CD14-positive monocyte (primary cell): ENCODE data around the gene DUOXA2. TPM values are rescaled to one million over a fixed set of nuclear protein-coding genes. Genes with fewer than 3 reads are reported as not detected.

Experiments used
- DNase-seq, 3 donors: peaks; one replicate each; pipeline ENCODE4 v3.0.0-alpha.2; 2011 to 2022
- H2AFZ ChIP-seq: 2 replicates; pipeline ENCODE4 v1.6.0; 2012; ENCODE audit warnings: mild to moderate bottlenecking, low read depth, low read length, inconsistent platforms; ENCODE audit not compliant: insufficient read depth, poor library complexity, severe bottlenecking
- H3K27ac ChIP-seq, 2 donors: 1 replicate in 1 of 2; 2 replicates in 1 of 2; pipeline ENCODE4 v1.5.1; 2012 to 2013; ENCODE audit warnings: low read length in 2 of 2, control low read depth in 1 of 2, inconsistent platforms in 1 of 2, low read depth in 1 of 2, mild to moderate bottlenecking in 1 of 2
- H3K27me3 ChIP-seq, 2 donors: one replicate each; pipeline versions ENCODE4 v1.6.0 to v1.6.1; 2011 to 2013; ENCODE audit warnings: low read length in 2 of 2; ENCODE audit not compliant: control insufficient read depth in 2 of 2, insufficient read depth in 2 of 2
- H3K36me3 ChIP-seq, 2 donors: replicated peaks in 1 of 2; 1 replicate in 1 of 2; 2 replicates in 1 of 2; pipeline versions ENCODE4 v1.5.1 to v1.6.1; 2012 to 2013; ENCODE audit warnings: low read length in 2 of 2, control low read depth in 1 of 2, inconsistent platforms in 1 of 2, mild to moderate bottlenecking in 1 of 2; ENCODE audit not compliant: insufficient read depth in 2 of 2, control insufficient read depth in 1 of 2
- H3K4me1 ChIP-seq, 2 donors: 1 replicate in 1 of 2; 2 replicates in 1 of 2; pipeline versions ENCODE4 v1.5.1 to v1.6.1; 2012 to 2013; ENCODE audit warnings: low read length in 2 of 2, control low read depth in 1 of 2, inconsistent platforms in 1 of 2, mild to moderate bottlenecking in 1 of 2, moderate library complexity in 1 of 2; ENCODE audit not compliant: insufficient read depth in 2 of 2, control insufficient read depth in 1 of 2
- H3K4me2 ChIP-seq: replicated peaks from 2 replicates; pipeline ENCODE3; 2012; ENCODE audit warnings: low read length, moderate library complexity, mild to moderate bottlenecking; ENCODE audit not compliant: poor library complexity, severe bottlenecking; ENCODE audit errors: extremely low read depth
- H3K4me3 ChIP-seq, 3 experiments: fragments of 200-600 bp in 1 of 3; sonication (generic) in 1 of 3; replicated peaks in 1 of 3; 1 replicate in 2 of 3; 2 replicates in 1 of 3; pipeline ENCODE4 v1.5.1; 2011 to 2013; ENCODE audit warnings: low read length in 3 of 3, mild to moderate bottlenecking in 3 of 3, control low read depth in 2 of 3, low read depth in 2 of 3, inconsistent platforms in 1 of 3, moderate library complexity in 1 of 3
- H3K79me2 ChIP-seq: 2 replicates; pipeline ENCODE4 v1.6.0; 2012; ENCODE audit warnings: mild to moderate bottlenecking, control low read depth, inconsistent platforms, low read length, moderate library complexity; ENCODE audit not compliant: insufficient read depth
- H3K9ac ChIP-seq: 2 replicates; pipeline ENCODE4 v1.6.0; 2017; ENCODE audit warnings: low read length, mild to moderate bottlenecking; ENCODE audit not compliant: insufficient read depth, poor library complexity, severe bottlenecking
- H3K9me3 ChIP-seq, 2 donors: replicated peaks in 1 of 2; 1 replicate in 1 of 2; 2 replicates in 1 of 2; pipeline versions ENCODE4 v1.5.1 to v1.6.1; 2012 to 2013; ENCODE audit warnings: low read length in 2 of 2, control low read depth in 1 of 2; ENCODE audit not compliant: control insufficient read depth in 1 of 2, insufficient read depth in 1 of 2
- H4K20me1 ChIP-seq: 2 replicates; pipeline ENCODE4 v1.6.0; 2012; ENCODE audit warnings: mild to moderate bottlenecking, low read length, control low read depth, moderate library complexity; ENCODE audit not compliant: insufficient read depth
- H3K27ac Mint-ChIP-seq, 7 donors: one replicate each; pipeline ENCODE4 v1.8.0; 2020; ENCODE audit warnings: mild to moderate bottlenecking in 7 of 7, mixed read lengths in 7 of 7, moderate library complexity in 6 of 7, inconsistent platforms in 2 of 7
- H3K27me3 Mint-ChIP-seq, 3 donors: one replicate each; pipeline ENCODE4 v1.8.0; 2021 to 2022; ENCODE audit warnings: low read depth in 3 of 3, mild to moderate bottlenecking in 3 of 3, mixed read lengths in 3 of 3, moderate library complexity in 3 of 3, inconsistent platforms in 1 of 3
- H3K36me3 Mint-ChIP-seq, 2 donors: one replicate each; pipeline ENCODE4 v1.8.0; 2020; ENCODE audit warnings: mixed read lengths in 2 of 2, inconsistent platforms in 1 of 2, mild to moderate bottlenecking in 1 of 2
- H3K4me1 Mint-ChIP-seq: one replicate; pipeline ENCODE4 v1.8.0; 2020; ENCODE audit warnings: mild to moderate bottlenecking, mixed read lengths
- H3K4me3 Mint-ChIP-seq, 2 donors: one replicate each; pipeline ENCODE4 v1.8.0; 2020; ENCODE audit warnings: mild to moderate bottlenecking in 2 of 2, mixed read lengths in 2 of 2, moderate library complexity in 1 of 2
- H3K9me3 Mint-ChIP-seq, 7 donors: one replicate each; pipeline ENCODE4 v1.8.0; 2020 to 2022; ENCODE audit warnings: mixed read lengths in 7 of 7, mild to moderate bottlenecking in 6 of 7, moderate library complexity in 6 of 7, inconsistent platforms in 2 of 7
- CTCF ChIP-seq: fragments of 200-600 bp; IDR thresholded peaks from one replicate; pipeline ENCODE4 v1.8.0; 2022; ENCODE audit warnings: antibody characterized with exemption, mild to moderate bottlenecking
- WGBS: methylation state at CpG from one replicate; pipeline ENCODE4 v1.1.5; 2013; ENCODE audit warnings: missing lambda C conversion rate; ENCODE audit not compliant: insufficient coverage; 5-methylcytosine and 5-hydroxymethylcytosine counted together
- intact Hi-C, 2 donors: fragments of 100-400 bp; cut with micrococcal nuclease; formaldehyde crosslinking; loops; one replicate each; pipeline versions ENCODE4 v1.15.0 to v1.15.1; 2023
- polyA plus RNA-seq, 3 donors: library from polyadenylated mRNA; depleted of rRNA in 1 of 3; unstranded in 2 of 3; stranded (reverse) in 1 of 3; fragments of 300-500 nt in 2 of 3; fragments of >200 nt in 1 of 3; fragmentation: Illumina TruSeq in 2 of 3; gene quantifications; 1 replicate in 2 of 3; 2 replicates in 1 of 3; pipeline ENCODE4 v1.2.3, GENCODE V29; 2012 to 2021

The DUOXA2 gene
- polyA plus RNA-seq, 3 donors: not detected

GRCh38 chr15:45099549-45100165, 14.5 kb upstream of the DUOXA2 start:
- H3K4me1 ChIP-seq: no peaks in the 10 kb centered on the region
- H3K27ac ChIP-seq: no peak overlapping the region
- Mint-ChIP-seq H3K9me3 (peaks cover 0 to 2% (median 0%) of the 10 kb centered on the region in 7 donors), H3K4me3 (no peak overlapping the region), H3K4me1 (no peaks in the 10 kb centered on the region), H3K27ac (no peak overlapping the region), H3K36me3 (no peaks in the 10 kb centered on the region), H3K27me3 (peaks cover 1 to 9% (median 8%) of the 10 kb centered on the region in 3 donors)
- no peaks in the 10 kb centered on the region for H3K79me2 ChIP-seq
- H3K4me2 ChIP-seq: no peak overlapping the region
- no peaks in the 10 kb centered on the region for H3K36me3 ChIP-seq
- no peak overlapping the region for H3K9ac ChIP-seq
- intact Hi-C loops: no loop called here
- no peak for DNase-seq
- WGBS: 85% methylated on average over 23 of the region's 23 CpGs
- H3K4me3 ChIP-seq: no peak overlapping the region
- H3K9me3 ChIP-seq: no peaks in the 10 kb centered on the region
- H3K27me3 ChIP-seq: no peaks in the 10 kb centered on the region
- H4K20me1 ChIP-seq: no peaks in the 10 kb centered on the region
- no peak overlapping the region for H2AFZ ChIP-seq
- TF ChIP-seq CTCF: no peak

- H3K9ac ChIP-seq: no peak overlapping the region
- no peaks in the 10 kb centered on the region for H3K4me1 Mint-ChIP-seq
- no peak overlapping the region for H3K4me2 ChIP-seq
- no peaks in the 10 kb centered on the region for H3K4me1 ChIP-seq
- DNase-seq: no peak
- intact Hi-C loops: no loop called here
- H3K27me3 ChIP-seq: no peaks in the 10 kb centered on the region
- H3K4me3 Mint-ChIP-seq: peak overlapping the region in 1 of 2 donors; percentile 33
- no peak for TF ChIP-seq CTCF
- no peaks in the 10 kb centered on the region for H3K9me3 ChIP-seq
- no peak overlapping the region for H3K27ac Mint-ChIP-seq
- H3K9me3 Mint-ChIP-seq: peaks cover 0 to 2% (median 0%) of the 10 kb centered on the region in 7 donors
- H3K36me3 ChIP-seq: no peaks in the 10 kb centered on the region
- no peak overlapping the region for H2AFZ ChIP-seq
- no peaks in the 10 kb centered on the region for H3K36me3 Mint-ChIP-seq
- no peaks in the 10 kb centered on the region for H4K20me1 ChIP-seq
- H3K4me3 ChIP-seq: no peak overlapping the region
- no CpG with 5 or more reads among the region's 7 CpGs for WGBS
- H3K27ac ChIP-seq: no peak overlapping the region
- H3K27me3 Mint-ChIP-seq: peaks cover 5 to 9% (median 9%) of the 10 kb centered on the region in 3 donors
- no peaks in the 10 kb centered on the region for H3K79me2 ChIP-seq
Measured at GRCh38 chr15:45100884-45101625, 13.1 kb upstream of the DUOXA2 start.
